IMR-90 (cell line): ENCODE results near the gene ADAP1. TPM values are rescaled to one million over a fixed set of nuclear protein-coding genes. Genes with fewer than 3 reads are reported as not detected.

Experiments
- ATAC-seq: fragments of 200-7000 bp; cut with Tn5 transposase; 2 replicates; pipeline ENCODE4 v1.9.1; 2020; ENCODE audit warnings: low read depth, mild to moderate bottlenecking, moderate library complexity
- BruUV-seq: library from RNA; stranded (reverse); fragments of 400-500 nt; replicated peaks from 2 replicates; lab custom pipeline; 2021; lab: Mats Ljungman, UMichigan
- CTCF ChIA-PET: fragments of 300-600 bp; formaldehyde crosslinking; extraction: SDS; loops from one replicate; lab custom pipeline; 2021; ENCODE audit warnings: antibody characterized with exemption; lab: Yijun Ruan, JAX
- POLR2A ChIA-PET: fragments of 300-600 bp; sonication (Branson Sonifier 250); formaldehyde crosslinking; loops from one replicate; lab custom pipeline; 2022; ENCODE audit warnings: antibody characterized with exemption; ENCODE audit not compliant: unreplicated experiment; lab: Charles Lee
- DNase-seq: peaks from one replicate; pipeline ENCODE4 v3.0.0; 2013
- H2AFZ ChIP-seq: replicated peaks from 2 replicates; pipeline ENCODE3; 2013; ENCODE audit warnings: low read length, mild to moderate bottlenecking; ENCODE audit not compliant: poor library complexity
- H2AK5ac ChIP-seq: 2 replicates; pipeline ENCODE4 v1.6.1; 2013; ENCODE audit warnings: low read depth, low read length, inconsistent platforms
- H2AK9ac ChIP-seq: replicated peaks from 2 replicates; pipeline ENCODE3; 2013; ENCODE audit warnings: mild to moderate bottlenecking, low read depth, low read length, moderate library complexity; ENCODE audit not compliant: poor library complexity
- H2BK120ac ChIP-seq: 2 replicates; pipeline ENCODE4 v1.6.1; 2013; ENCODE audit warnings: low read depth, low read length, inconsistent platforms
- H2BK15ac ChIP-seq: 3 replicates; pipeline ENCODE4 v1.6.1; 2013; ENCODE audit warnings: low read depth, low read length, inconsistent platforms
- H2BK20ac ChIP-seq: 2 replicates; pipeline ENCODE4 v1.6.1; 2013; ENCODE audit warnings: low read depth, mild to moderate bottlenecking, inconsistent platforms, low read length, moderate library complexity
- H2BK5ac ChIP-seq: 2 replicates; pipeline ENCODE4 v1.6.1; 2013; ENCODE audit warnings: mild to moderate bottlenecking, low read depth, low read length, inconsistent platforms; ENCODE audit not compliant: poor library complexity, severe bottlenecking
- H3K14ac ChIP-seq: replicated peaks from 2 replicates; pipeline ENCODE4 v1.6.1; 2013; ENCODE audit warnings: low read depth, low read length, inconsistent platforms
- H3K18ac ChIP-seq: 2 replicates; pipeline ENCODE4 v1.6.1; 2013; ENCODE audit warnings: low read depth, low read length, control low read depth
- H3K23ac ChIP-seq: 2 replicates; pipeline ENCODE4 v1.6.1; 2013; ENCODE audit warnings: low read depth, low read length, inconsistent platforms
- H3K27ac ChIP-seq: 2 replicates; pipeline ENCODE4 v1.5.1; 2013; ENCODE audit warnings: mild to moderate bottlenecking, control low read depth, low read length; ENCODE audit not compliant: insufficient read depth
- H3K27me3 ChIP-seq: 2 replicates; pipeline ENCODE4 v1.6.1; 2013; ENCODE audit warnings: low read length; ENCODE audit not compliant: control insufficient read depth, insufficient read depth
- H3K36me3 ChIP-seq: 2 replicates; pipeline ENCODE4 v1.6.1; 2013; ENCODE audit warnings: low read length, mixed read lengths; ENCODE audit not compliant: control insufficient read depth, insufficient read depth
- H3K4ac ChIP-seq: 2 replicates; pipeline ENCODE4 v1.6.1; 2013; ENCODE audit warnings: low read depth, low read length, inconsistent platforms
- H3K4me1 ChIP-seq: 2 replicates; pipeline ENCODE4 v1.6.1; 2013; ENCODE audit warnings: low read length, mixed read lengths; ENCODE audit not compliant: control insufficient read depth, insufficient read depth
- H3K4me2 ChIP-seq: 2 replicates; pipeline ENCODE4 v1.6.1; 2013; ENCODE audit warnings: low read depth, mild to moderate bottlenecking, control low read depth, low read length, moderate library complexity
- H3K4me3 ChIP-seq: 2 replicates; pipeline ENCODE4 v1.5.1; 2013; ENCODE audit warnings: low read depth, mild to moderate bottlenecking, control low read depth, low read length, moderate library complexity; ENCODE audit not compliant: insufficient read depth
- H3K56ac ChIP-seq: 2 replicates; pipeline ENCODE4 v1.6.1; 2013; ENCODE audit warnings: low read length, inconsistent platforms; ENCODE audit not compliant: insufficient read depth; ENCODE audit errors: extremely low read depth
- H3K79me1 ChIP-seq, 2 experiments: 2 replicates each; pipeline ENCODE4 v1.6.1; 2013; ENCODE audit warnings: low read length in 2 of 2, inconsistent platforms in 1 of 2, low read depth in 1 of 2
- H3K9ac ChIP-seq: 2 replicates; pipeline ENCODE4 v1.6.1; 2013; ENCODE audit warnings: low read depth, low read length, control low read depth
- H3K9me1 ChIP-seq: 2 replicates; pipeline ENCODE4 v1.6.1; 2013; ENCODE audit warnings: low read length, inconsistent platforms; ENCODE audit not compliant: insufficient read depth
- H3K9me3 ChIP-seq: 2 replicates; pipeline ENCODE4 v1.6.1; 2013; ENCODE audit warnings: low read length; ENCODE audit not compliant: control insufficient read depth, insufficient read depth
- H4K20me1 ChIP-seq: 2 replicates; pipeline ENCODE4 v1.6.1; 2013; ENCODE audit warnings: low read length, inconsistent platforms; ENCODE audit not compliant: insufficient read depth
- H4K5ac ChIP-seq: 2 replicates; pipeline ENCODE4 v1.6.1; 2013; ENCODE audit warnings: mild to moderate bottlenecking, low read depth, low read length, control low read depth
- H4K8ac ChIP-seq, 2 experiments: 2 replicates each; pipeline ENCODE4 v1.6.1; 2013; ENCODE audit warnings: low read depth in 2 of 2, low read length in 2 of 2, control low read depth in 1 of 2, inconsistent platforms in 1 of 2
- H4K91ac ChIP-seq: 2 replicates; pipeline ENCODE4 v1.6.1; 2013; ENCODE audit warnings: low read depth, low read length, inconsistent platforms; ENCODE audit not compliant: insufficient read depth
- BHLHE40 ChIP-seq: fragments of 150-350 bp; IDR thresholded peaks from 2 replicates; pipeline ENCODE4 v1.6.1; 2016; ENCODE audit warnings: mild to moderate bottlenecking, low read depth, low read length
- CEBPB ChIP-seq: IDR thresholded peaks from 2 replicates; pipeline ENCODE4 v1.6.1; 2012; ENCODE audit warnings: low read depth, low read length, improper control_type of control experiment
- CTCF ChIP-seq: conservative IDR thresholded peaks from 2 replicates; pipeline ENCODE4 v1.5.1; 2012; ENCODE audit warnings: mild to moderate bottlenecking, low read depth, low read length, improper control_type of control experiment
- ELK1 ChIP-seq: fragments of 150-350 bp; IDR thresholded peaks from 2 replicates; pipeline ENCODE4 v1.6.1; 2016; ENCODE audit warnings: low read depth, mild to moderate bottlenecking, low read length, moderate library complexity, borderline replicate concordance
- MAFK ChIP-seq: IDR thresholded peaks from 2 replicates; pipeline ENCODE4 v1.6.1; 2012; ENCODE audit warnings: low read depth, low read length, improper control_type of control experiment
- MXI1 ChIP-seq: IDR thresholded peaks from 2 replicates; pipeline ENCODE4 v1.6.1; 2012; ENCODE audit warnings: low read depth, mild to moderate bottlenecking, low read length, moderate library complexity, borderline replicate concordance
- NFE2L2 ChIP-seq: fragments of 150-350 bp; IDR thresholded peaks from 2 replicates; pipeline ENCODE4 v1.6.1; 2016; ENCODE audit warnings: low read depth, mild to moderate bottlenecking, low read length
- POLR2A ChIP-seq: IDR thresholded peaks from 2 replicates; pipeline ENCODE4 v1.6.1; 2012; ENCODE audit warnings: mild to moderate bottlenecking, low read depth, low read length
- RAD21 ChIP-seq: IDR thresholded peaks from 2 replicates; pipeline ENCODE4 v1.6.1; 2012; ENCODE audit warnings: low read length, improper control_type of control experiment
- RCOR1 ChIP-seq: IDR thresholded peaks from 2 replicates; pipeline ENCODE4 v1.6.1; 2012; ENCODE audit warnings: mild to moderate bottlenecking, low read length, improper control_type of control experiment; ENCODE audit not compliant: insufficient replicate concordance
- RFX5 ChIP-seq: IDR thresholded peaks from 2 replicates; pipeline ENCODE4 v1.8.0; 2012; ENCODE audit warnings: low read depth, mild to moderate bottlenecking, low read length, moderate library complexity
- USF2 ChIP-seq: fragments of 150-350 bp; IDR thresholded peaks from 2 replicates; pipeline ENCODE4 v1.6.1; 2017; ENCODE audit warnings: mild to moderate bottlenecking, antibody characterized with exemption, low read length, low read depth
- WGBS, 2 experiments: methylation state at CpG; one replicate each; pipeline versions ENCODE4 v1.1.5 to v1.1.7; 2013; ENCODE audit warnings: missing lambda C conversion rate in 2 of 2; ENCODE audit not compliant: insufficient read length in 1 of 2; ENCODE audit errors: extremely low coverage in 2 of 2; 5-methylcytosine and 5-hydroxymethylcytosine counted together
- dilution Hi-C: fragments of 300-500 bp; cut with HindIII; formaldehyde crosslinking; loops from one replicate; pipeline ENCODE4 v1.14.3; 2018; ENCODE audit warnings: low sequenced_read_pairs; ENCODE audit not compliant: unreplicated experiment
- in situ Hi-C: fragments of 300-500 bp; cut with MboI; formaldehyde crosslinking; loops from 3 replicates; pipeline ENCODE4 v1.14.3; 2019; ENCODE audit warnings: low sequenced_read_pairs, inconsistent platforms, mixed read lengths
- intact Hi-C: fragments of 100-400 bp; cut with micrococcal nuclease; formaldehyde crosslinking; loops from 2 replicates; pipeline ENCODE4 v1.10.0; 2022
- polyA plus RNA-seq, 3 experiments: library from polyadenylated mRNA; depleted of rRNA; stranded (reverse); fragments of >200 nt; gene quantifications; 2 replicates each; pipeline ENCODE4 v1.2.3, GENCODE V29; 2012; ENCODE audit warnings: low replicate concordance in 1 of 3
- total RNA-seq: library from RNA; depleted of rRNA; stranded (reverse); fragments of >200 nt; gene quantifications from 2 replicates; pipeline ENCODE4 v1.2.3, GENCODE V29; 2012

The ADAP1 gene
- total and polyA plus RNA-seq, 2 of the 4 experiments (the other 2 are of a cell fraction) = 1.4 to 2.0 TPM

- no peak overlapping the region for H3K14ac ChIP-seq
These were observed 37.5 kb upstream of the ADAP1 start for GRCh38 chr7:991729-992656.

More at GRCh38 chr7:991729-992656, 37.5 kb upstream of the ADAP1 start:
- Histone ChIP-seq H3K23ac (no peak overlapping the region), H2AFZ (no peak overlapping the region), H3K4me3 (no peak overlapping the region), H3K18ac (no peak overlapping the region), H3K4me2 (no peak overlapping the region), H3K27ac (no peak overlapping the region), H2AK5ac (no peak overlapping the region), H2BK15ac (no peak overlapping the region), H3K9ac (no peak overlapping the region), H2BK120ac (no peak overlapping the region), H3K79me1 (no peaks in the 10 kb centered on the region), H4K20me1 (peaks cover 9% of the 10 kb centered on the region; the same call in 1 of the 2 replicates), H3K56ac (no peak overlapping the region), H2AK9ac (no peak overlapping the region), H2BK5ac (no peak overlapping the region), H4K91ac (no peak overlapping the region), H3K4me1 (no peaks in the 10 kb centered on the region), H4K5ac (no peak overlapping the region), H3K9me3 (no peaks in the 10 kb centered on the region), H3K36me3 (peaks cover 2% of the 10 kb centered on the region; the same call in 1 of the 2 replicates), H3K27me3 (no peaks in the 10 kb centered on the region), H3K9me1 (no peaks in the 10 kb centered on the region), H4K8ac (no peak overlapping the region), H2BK20ac (no peak overlapping the region), H3K4ac (no peak overlapping the region)
- in situ Hi-C loops = loop anchor here (5.0 to 10.0 kb wide), 2 partner anchors 70 to 183 kb away; no protein-coding TSS in a partner anchor
- ChIA-PET CTCF (interaction anchor here (0.7 to 3.7 kb wide), 10 partner anchors 14 to 189 kb away, joined by 3 to 60 read pairs (median 4); no protein-coding TSS in a partner anchor), POLR2A (no interaction called here)
- ATAC-seq = no peak
- WGBS, 2 experiments = 81% methylated on average over 14 of the region's 34 CpGs; no CpG with 5 or more reads in 1 of the 2 experiments
- TF ChIP-seq MAFK (no peak), NFE2L2 (no peak), CTCF (no peak), MXI1 (no peak), CEBPB (no peak), BHLHE40 (no peak), USF2 (no peak), ELK1 (no peak), POLR2A (no peak), RCOR1 (no peak), RAD21 (no peak), RFX5 (no peak)
- intact Hi-C loops = loop anchor here (2.0 kb wide), 1 partner anchor 131 kb away; no protein-coding TSS in a partner anchor
- DNase-seq = no peak
- dilution Hi-C loops = no loop called here
- BruUV-seq = no TSS peak
